Parathyroid adenoma (tissue), 2 donors: ENCODE results near the gene FAM53B.
A peak's percentile ranks its signal among the peaks of the same experiment; 100 is the strongest.

Experiments used
- H2AFZ ChIP-seq: fragments of 300-600 bp; sonication (generic); one replicate; pipeline ENCODE4 v1.7.0; 2017; ENCODE audit warnings: antibody characterized with exemption, mild to moderate bottlenecking
- H3K27ac ChIP-seq: fragments of 300-600 bp; sonication (generic); one replicate; pipeline ENCODE4 v1.7.0; 2017
- H3K27me3 ChIP-seq: fragments of 300-600 bp; sonication (generic); one replicate; pipeline ENCODE4 v1.7.0; 2017; ENCODE audit warnings: low read length; ENCODE audit not compliant: control insufficient read depth, insufficient read depth
- H3K36me3 ChIP-seq: fragments of 300-600 bp; sonication (generic); one replicate; pipeline ENCODE4 v1.7.0; 2017; ENCODE audit warnings: low read length; ENCODE audit not compliant: control insufficient read depth, insufficient read depth
- H3K4me1 ChIP-seq: fragments of 300-600 bp; sonication (generic); one replicate; pipeline ENCODE4 v1.7.0; 2017; ENCODE audit warnings: control low read depth
- H3K4me2 ChIP-seq: fragments of 300-600 bp; sonication (generic); one replicate; pipeline ENCODE4 v1.7.0; 2017; ENCODE audit warnings: low read length
- H3K4me3 ChIP-seq: fragments of 300-600 bp; sonication (generic); one replicate; pipeline ENCODE4 v1.7.0; 2017; ENCODE audit warnings: low read depth, low read length
- H3K79me2 ChIP-seq: fragments of 300-600 bp; sonication (generic); one replicate; pipeline ENCODE4 v1.7.0; 2017; ENCODE audit warnings: control low read depth
- H3K9ac ChIP-seq: fragments of 300-600 bp; sonication (generic); one replicate; pipeline ENCODE4 v1.7.0; 2017; ENCODE audit warnings: mild to moderate bottlenecking
- H3K9me3 ChIP-seq: fragments of 300-600 bp; sonication (generic); one replicate; pipeline ENCODE4 v1.7.0; 2017; ENCODE audit warnings: low read length; ENCODE audit not compliant: control insufficient read depth
- CTCF ChIP-seq: fragments of 300-600 bp; sonication (generic); IDR thresholded peaks from one replicate; pipeline ENCODE4 v1.7.0; 2017; ENCODE audit warnings: antibody characterized with exemption, mild to moderate bottlenecking
- donor health status: primary hyperparathyroidism.

Gene FAM53B

GRCh38 chr10:124648131-124648475, 96.1 kb downstream of the FAM53B start:
- H3K27ac ChIP-seq: peak overlapping the region; percentile 94
- peaks cover 65% of the 10 kb centered on the region for H3K79me2 ChIP-seq
- H3K4me1 ChIP-seq: peaks cover 61% of the 10 kb centered on the region
- peak overlapping the region; percentile 22 for H2AFZ ChIP-seq
- no peaks in the 10 kb centered on the region for H3K27me3 ChIP-seq
- no peaks in the 10 kb centered on the region for H3K36me3 ChIP-seq
- no peak for TF ChIP-seq CTCF
- H3K9me3 ChIP-seq: no peaks in the 10 kb centered on the region
- H3K9ac ChIP-seq: peak overlapping the region; percentile 6
- no peak overlapping the region for H3K4me2 ChIP-seq
- H3K4me3 ChIP-seq: no peak overlapping the region

GRCh38 chr10:124647421-124648130, 96.6 kb downstream of the FAM53B start:
- no peak overlapping the region for H3K9ac ChIP-seq
- H3K27ac ChIP-seq: peak overlapping the region; percentile 94
- peaks cover 61% of the 10 kb centered on the region for H3K4me1 ChIP-seq
- no peaks in the 10 kb centered on the region for H3K36me3 ChIP-seq
- H3K4me2 ChIP-seq: no peak overlapping the region
- H3K79me2 ChIP-seq: peaks cover 65% of the 10 kb centered on the region
- H3K27me3 ChIP-seq: no peaks in the 10 kb centered on the region
- H2AFZ ChIP-seq: peak overlapping the region; percentile 22
- peak; percentile 39 for TF ChIP-seq CTCF
- no peak overlapping the region for H3K4me3 ChIP-seq
- no peaks in the 10 kb centered on the region for H3K9me3 ChIP-seq

DNA sequence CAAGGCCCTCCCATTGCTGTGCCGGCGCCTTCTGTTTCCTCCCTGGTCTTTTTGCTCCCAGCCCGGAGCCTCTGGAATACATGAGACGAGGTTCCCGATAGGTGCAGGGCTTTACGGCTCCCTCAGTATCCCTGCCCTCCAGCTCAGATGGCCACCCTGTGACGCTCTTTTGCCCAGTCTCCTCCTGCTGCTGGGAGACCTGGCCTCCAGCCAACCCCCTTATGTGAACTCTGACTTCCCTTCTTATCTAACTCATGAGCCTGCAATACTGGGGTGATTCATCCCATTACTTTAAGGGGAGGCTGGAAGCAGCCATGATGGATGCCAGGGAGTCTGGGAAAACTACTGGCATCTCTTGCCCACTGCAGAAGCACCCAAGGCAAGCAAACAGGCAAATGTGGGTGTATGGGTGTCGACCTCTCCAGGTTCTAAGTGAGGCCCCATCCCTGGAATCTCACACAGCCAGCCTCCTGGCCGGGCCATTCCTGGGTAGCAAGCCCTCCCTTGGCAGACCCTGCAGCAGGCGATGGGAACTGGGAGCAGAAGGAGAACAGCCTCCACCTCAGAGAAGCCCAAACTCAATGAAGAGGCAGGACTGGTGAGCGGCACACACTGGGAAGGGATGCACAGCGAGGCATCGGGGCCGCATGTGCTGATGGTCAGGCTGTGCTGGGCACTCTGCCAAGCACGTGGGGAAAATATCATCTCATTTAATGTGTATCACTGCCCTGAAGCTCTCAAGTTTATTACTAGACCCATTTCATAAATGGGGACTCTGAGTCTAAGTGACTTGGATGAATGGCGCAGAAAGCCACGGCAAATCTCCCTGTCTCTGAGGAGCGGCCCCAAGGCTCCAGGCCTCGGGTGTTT, 97.5 kb downstream of the FAM53B start:
- Histone ChIP-seq H3K4me3 (no peak overlapping the region), H3K27ac (peak overlapping the region; percentile 94), H2AFZ (no peak overlapping the region), H3K9me3 (no peaks in the 10 kb centered on the region), H3K36me3 (no peaks in the 10 kb centered on the region), H3K9ac (no peak overlapping the region), H3K79me2 (peaks cover 65% of the 10 kb centered on the region), H3K4me1 (peaks cover 58% of the 10 kb centered on the region), H3K4me2 (no peak overlapping the region), H3K27me3 (no peaks in the 10 kb centered on the region)
- no peak for TF ChIP-seq CTCF

DNA sequence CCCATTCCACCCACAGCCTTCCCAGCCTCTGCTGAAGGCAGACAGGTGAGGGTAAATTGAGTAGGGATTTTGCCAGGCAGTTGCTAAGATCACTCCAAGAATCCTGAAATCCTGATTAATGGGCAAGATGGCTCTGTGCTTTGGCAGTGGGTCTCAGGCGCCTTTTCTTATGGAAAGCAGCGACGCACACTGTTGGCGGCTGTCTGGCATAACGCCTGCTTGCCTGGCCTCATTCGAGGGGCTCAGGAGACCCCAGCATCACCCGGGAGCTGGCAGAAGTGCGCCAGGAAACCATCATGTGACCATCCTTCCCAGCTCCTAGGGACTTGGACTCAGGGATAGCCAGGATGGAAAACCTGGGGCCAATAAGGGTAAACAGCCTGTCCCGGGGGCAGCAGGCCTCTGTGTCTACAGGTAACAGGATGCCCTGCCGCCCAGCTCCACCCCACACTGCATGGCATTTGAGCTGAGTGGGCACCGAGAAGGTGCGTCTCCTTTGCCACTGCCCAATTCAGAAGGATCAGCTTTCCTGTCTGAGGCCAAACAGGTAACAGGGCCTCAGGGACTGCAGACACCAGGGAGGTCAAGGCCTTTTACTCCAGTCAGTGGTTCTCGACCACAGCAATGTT, 98.6 kb downstream of the FAM53B start:
- Histone ChIP-seq H3K4me3 (no peak overlapping the region), H3K27me3 (no peaks in the 10 kb centered on the region), H3K4me2 (no peak overlapping the region), H3K9ac (no peak overlapping the region), H3K9me3 (no peaks in the 10 kb centered on the region), H3K4me1 (peaks cover 68% of the 10 kb centered on the region), H3K36me3 (no peaks in the 10 kb centered on the region), H3K79me2 (peaks cover 68% of the 10 kb centered on the region), H2AFZ (no peak overlapping the region), H3K27ac (peak overlapping the region; percentile 94)
- no peak for TF ChIP-seq CTCF
